Measurements from ENCODE around the gene HOXB9.

Gene HOXB9

DNA sequence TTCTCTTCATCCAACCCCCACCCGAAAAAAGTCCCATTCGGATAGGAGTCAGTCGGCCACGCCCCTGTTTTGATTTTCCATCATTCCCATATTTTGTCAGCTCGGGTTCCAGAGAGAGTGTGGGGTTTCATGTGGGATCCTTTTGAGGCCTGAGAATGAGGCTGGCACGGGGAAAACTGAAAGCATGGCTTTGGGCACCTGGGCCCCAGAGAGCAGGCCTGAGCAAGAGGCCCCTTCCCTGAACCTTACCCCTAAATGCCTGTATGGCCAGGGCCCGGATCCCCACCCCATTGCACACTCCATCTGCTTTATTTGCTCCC, 43.4 kb downstream of the HOXB9 start:
- DNase-seq: no peak

DNA sequence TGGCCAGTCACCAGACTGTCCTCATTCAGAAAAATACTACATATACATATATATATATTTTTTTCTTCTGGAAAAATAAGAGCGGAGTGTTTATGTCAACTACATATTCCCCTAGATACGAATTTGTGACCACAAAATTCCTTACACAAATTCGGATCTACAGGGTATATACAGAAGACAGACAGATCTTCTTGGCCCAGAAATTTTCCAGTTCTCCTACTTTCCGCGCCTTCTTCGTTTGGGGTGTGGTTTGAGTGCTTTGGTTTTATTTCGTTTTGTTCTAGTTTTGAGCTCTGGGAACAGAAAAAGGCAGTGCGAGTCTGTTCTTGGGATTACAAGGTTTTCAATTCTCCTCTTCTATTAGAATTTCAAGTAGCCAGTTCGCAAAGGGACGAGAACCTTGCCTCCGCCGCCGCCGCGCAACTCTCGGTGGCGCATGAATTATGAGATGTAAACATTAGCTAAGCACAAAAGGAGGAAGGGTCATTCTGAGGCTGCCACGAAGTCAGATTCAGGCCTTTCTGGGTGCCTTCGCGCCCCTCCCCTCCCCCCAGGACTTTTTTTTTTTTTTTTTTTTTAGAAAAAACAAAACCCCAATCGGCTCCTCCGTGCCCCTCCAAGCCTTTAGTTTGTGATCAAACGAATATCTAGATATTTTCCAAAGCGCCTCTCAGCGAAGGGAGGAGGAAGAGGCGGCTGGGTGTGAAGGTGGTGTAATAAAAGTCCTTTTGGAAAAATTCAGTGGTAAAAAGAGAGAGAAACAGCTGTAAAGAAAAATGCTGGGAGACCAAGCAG, 46.2 kb downstream of the HOXB9 start:
- no peak for DNase-seq

DNA sequence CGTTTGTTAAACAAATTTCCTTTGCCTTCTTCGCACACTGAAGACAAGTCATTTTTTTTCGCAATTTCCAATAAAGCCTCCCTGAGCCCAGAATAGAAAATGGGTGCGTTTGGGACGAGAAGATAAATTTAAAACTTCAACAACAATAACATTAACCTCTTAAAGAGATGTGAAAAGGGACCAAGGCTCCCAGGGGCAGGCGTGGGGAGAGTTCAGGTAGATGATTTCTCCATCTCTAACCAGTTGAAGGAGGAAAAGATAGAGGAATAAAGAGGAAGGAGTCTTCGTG, 46.7 kb downstream of the HOXB9 start:
- DNase-seq: no peak

DNA sequence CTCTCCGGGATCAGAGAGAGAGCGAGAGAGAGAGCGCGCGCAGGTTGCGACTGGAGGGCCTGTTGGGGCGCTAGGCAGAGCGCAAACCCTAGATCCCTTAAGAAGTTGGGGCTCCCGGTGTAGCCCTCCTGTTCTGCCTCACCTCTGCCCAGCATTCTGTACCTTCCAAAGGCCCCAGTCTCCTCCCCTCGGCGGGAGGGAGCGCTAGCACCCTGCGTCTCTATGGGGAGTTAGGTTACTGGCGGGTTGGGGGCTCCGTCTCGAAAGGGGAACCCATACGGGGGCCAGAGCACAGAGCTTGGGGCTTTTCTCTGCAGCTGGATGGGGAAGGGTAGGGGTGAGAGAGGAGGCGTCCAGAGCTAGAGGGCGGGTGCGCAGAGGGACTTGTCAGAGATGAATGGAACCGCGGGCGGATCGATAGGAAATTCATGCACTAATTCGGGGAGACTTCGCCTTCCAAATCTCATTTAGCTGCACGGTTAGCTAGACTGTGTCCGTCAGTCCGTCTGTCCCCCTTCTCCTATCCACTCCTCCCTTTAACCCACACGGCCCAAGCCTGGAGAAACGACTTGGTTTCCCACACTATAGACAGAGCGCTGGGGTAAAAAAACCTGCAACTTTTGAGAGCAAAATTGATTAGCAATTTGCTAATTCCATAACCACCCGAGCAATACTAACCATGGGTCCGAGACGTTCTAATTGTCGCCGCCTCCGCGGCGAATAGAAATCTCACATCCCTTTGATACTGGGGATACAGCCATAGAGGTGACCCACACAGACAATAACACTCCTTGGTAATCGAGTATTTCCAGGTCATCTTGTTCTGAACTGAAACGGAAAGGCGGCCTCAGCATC, 47.3 kb downstream of the HOXB9 start:
- DNase-seq: no peak

DNA sequence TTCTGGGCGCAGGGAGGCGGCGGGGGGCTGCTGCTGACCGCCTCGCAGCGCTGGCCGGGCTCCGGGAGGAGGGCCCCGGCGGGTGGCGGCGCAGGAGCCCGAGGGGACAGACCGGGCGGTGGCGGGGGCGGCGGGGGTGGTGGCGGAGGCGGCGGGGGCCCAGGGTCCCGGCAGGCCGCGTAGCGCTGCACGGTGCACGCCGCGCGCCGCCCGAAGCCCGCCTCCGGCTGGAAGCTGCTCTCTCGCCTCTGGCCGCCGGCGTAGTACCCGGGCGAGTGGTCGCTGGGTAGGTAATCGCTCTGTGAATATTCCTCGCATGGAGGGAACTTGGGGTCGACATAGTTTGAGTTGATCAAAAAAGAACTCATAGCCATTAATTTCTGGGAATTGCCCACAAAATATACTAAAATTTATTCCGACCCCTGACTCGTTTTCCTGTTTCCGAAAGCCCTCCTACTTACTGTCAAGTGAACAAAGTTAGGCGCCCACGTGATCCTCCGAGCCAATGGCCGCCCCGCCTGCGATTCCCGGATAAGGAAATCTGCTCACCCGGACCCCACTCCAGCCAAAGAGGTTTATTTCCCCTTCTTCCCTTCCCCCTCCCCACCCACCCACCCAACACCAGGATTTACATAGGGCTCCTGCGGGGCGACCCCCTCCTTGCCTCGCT, 48.1 kb downstream of the HOXB9 start, which contains the start of gene HOXB4:
TSS of gene HOXB4 (minus strand) at position 405 of the 670 bp plus-strand sequence. CDS start at position 374, 31 bp downstream.
- DNase-seq: peak; percentile 52

DNA sequence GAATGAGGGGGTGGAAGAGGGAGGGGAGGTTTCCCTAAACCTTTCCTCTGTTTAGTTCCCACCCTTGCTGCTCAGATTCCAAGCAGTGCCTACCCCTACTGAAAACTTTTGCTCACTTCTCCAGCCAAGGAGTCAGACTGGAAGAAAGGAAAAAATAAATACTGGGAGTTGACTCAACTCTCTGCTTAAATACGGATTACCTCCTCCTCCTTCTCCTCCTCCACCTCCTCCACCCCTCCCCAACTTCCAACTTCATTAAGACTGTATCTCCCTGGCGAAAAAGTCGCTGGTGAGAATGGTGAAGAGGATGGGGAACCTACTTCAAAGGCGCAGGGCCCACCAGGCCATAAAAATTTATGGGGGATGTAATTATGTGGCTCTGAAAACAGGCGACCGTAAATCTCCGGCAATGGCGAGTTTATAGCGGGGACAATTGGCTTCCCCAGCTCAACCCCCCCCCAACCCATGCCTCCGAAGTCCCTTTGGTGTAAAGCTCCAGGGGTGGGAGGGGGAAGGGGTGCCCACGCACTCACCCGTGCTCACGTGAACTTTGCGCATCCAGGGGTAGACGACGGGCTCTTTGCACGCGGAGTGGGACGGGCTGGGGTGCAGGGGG, 48.7 kb downstream of the HOXB9 start:
- DNase-seq: no peak

DNA sequence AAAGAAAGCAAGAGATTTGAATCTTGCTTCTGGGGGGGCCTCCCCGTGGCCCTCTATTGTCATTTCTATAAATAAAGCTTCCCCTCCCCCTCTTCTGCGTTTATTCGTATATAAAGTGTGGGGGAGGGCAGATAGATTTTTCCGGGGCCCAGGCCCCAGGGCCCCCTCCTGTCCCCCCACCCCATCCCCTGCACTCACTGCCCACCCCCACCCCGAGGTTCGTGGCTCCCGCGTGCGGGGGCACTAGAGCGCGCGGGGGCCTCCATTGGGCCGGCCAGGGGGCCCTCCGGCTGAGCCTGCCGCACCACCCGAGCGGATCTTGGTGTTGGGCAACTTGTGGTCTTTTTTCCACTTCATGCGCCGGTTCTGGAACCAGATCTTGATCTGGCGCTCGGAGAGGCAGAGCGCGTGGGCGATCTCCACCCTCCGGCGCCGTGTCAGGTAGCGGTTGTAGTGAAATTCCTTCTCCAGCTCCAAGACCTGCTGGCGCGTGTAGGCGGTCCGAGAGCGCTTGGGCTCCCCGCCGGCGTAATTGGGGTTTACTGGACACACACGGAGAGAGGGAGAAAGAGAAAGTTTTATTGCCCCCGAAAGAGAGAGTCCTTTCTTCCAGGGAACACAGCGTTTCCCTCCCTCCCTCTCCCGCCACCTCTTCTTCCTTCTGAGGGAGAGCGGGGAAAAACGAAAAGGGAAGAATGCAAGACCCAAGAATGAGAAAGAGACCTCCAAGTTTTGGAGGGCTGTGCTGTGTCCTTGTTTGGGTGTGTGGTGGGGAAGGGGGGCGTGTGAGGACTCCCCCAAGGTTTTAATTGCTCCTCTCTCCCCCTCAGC, 49.5 kb downstream of the HOXB9 start:
- DNase-seq: no peak

DNA sequence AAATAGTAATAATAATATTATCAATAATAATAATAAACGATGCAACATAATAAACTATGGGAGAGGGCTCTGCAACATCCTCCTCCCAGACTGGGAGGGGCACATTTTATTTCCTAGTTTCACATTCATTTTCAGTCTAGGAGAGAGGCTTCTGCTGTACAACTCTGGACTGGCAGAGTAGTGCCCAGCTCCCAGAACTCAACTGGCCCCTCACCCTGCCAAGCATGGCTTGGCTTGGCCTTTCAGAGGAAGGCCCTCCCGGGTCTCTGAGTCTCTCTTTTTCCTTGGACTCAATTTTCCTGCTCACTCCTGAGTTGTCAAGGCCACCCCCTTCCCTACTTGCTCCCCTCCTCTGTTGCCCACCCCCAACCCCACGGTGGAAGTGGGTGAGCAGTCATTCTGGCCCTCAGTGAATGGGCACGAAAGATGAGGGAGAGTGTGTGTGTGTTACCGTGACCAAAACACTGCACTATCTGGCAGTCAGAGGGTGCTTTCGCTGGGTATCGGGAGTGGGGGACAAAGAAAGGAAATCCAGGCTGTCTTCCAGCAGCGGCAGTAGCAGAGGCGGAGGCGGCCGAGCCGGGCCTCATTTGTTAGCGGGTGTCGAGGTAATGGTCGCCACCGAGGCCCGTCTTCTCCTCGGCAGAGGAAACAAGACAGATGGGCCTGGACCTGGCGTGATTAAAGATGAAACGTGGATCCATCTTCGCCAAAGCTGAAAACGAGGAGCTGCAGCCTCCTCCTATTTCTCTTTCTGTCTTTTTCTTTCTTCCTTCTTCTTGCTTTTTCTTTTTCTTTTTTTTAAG, 50.3 kb downstream of the HOXB9 start:
- DNase-seq: no peak

DNA sequence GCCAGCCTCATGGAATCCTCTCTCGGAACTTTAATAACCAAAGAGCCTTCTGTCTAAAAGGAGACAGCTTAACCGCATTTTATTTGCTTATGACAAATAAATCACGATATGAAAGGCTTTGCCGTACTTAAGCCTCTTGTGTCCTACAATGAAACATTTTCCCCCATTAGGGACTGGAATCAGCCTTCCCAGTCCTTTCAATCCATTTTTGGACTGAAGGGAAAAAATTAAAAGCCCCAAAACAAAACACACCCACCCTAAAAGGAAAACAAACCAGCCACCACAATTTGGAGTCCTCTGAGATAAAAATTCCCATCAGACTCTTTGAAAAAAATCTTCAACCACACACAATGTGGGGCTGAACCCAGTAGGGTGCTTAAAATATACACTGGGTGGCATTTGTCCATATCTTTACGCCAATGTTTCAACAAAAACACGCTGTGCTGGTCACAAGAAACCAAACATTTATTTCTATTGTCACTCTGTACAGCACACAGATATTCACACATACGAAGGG, 51.0 kb downstream of the HOXB9 start:
- no peak for DNase-seq

DNA sequence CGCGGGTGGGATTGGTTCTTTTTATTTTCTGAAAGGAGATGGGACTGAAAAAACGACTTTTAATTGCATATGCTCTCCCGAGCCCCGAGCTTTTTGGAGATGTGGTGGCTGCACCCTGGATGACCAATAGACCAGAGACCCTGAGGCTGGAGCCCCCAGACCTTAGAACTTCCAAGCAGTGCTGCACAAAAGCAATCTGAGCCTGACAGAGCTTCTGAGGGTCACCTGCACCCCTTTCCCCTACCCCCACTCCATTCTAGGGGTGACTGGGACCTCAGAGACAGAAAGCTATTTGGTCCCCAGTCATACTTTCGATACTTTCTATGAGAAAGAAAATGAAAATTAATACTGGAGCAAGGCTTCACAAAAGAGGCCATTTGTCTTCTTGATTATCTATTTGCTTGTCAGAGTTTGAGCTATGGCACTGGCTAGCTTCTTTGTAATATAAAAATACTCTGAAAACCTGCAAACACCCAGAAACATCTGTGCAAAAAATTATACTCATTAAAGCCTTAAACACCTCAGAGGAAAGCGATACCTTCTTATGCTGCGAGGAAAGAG, 51.6 kb downstream of the HOXB9 start:
- DNase-seq: no peak

DNA sequence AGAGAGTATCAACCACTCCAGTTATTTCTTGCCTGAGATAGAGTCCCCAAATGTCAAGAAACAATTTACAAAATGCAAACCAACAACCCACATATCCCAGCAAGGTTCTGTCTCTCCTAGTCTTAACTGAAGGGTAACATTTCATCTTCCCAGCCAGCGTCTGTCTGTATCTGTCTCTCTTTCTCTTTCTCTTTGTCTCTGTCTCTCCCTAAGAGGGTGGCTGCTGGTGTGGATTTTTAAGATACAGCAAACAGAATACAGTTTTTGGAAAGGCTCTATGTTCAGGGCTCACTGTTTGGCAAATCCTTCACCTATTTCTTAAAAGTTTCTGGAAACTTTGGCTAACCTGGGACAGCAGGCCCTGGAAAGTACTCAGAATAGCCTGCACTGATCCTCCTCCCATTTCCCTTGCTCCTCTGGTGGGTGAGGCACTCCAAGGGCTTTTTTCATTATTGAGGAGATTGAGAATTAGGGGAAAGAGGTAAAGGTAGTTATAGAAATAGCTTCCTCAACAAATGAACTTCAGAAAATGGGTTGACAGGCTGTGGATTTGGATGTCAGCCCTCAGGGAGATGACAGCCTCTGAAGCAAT, 54.2 kb downstream of the HOXB9 start:
- DNase-seq: no peak

Data from CD4-positive, alpha-beta T cell treated with Interleukin-15 for 1 hour (primary cell).